Upper lobe of left lung (tissue), 6 donors: Measurements from ENCODE around the gene IL17RD. TPM values are rescaled to one million over a fixed set of nuclear protein-coding genes. Genes with fewer than 3 reads are reported as not detected.

Source experiments
- ATAC-seq, 2 donors: fragments of 200-7000 bp; cut with Tn5 transposase; one replicate each; pipeline ENCODE4 v1.9.1; 2022; ENCODE audit warnings: mild to moderate bottlenecking in 2 of 2, moderate library complexity in 2 of 2; ENCODE audit not compliant: low FRiP score in 2 of 2
- DNase-seq, 2 donors: peaks; one replicate each; pipeline ENCODE4 v3.0.0-alpha.2; 2019 to 2020
- H3K27ac ChIP-seq, 4 donors: fragments of 200-600 bp; sonication (generic); one replicate each; pipeline ENCODE4 v1.5.1; 2016 to 2019
- H3K27me3 ChIP-seq, 4 donors: fragments of 200-600 bp; sonication (generic); one replicate each; pipeline ENCODE4 v1.5.1; 2017 to 2019
- H3K36me3 ChIP-seq, 4 donors: fragments of 200-600 bp; sonication (generic); one replicate each; pipeline ENCODE4 v1.5.1; 2016 to 2019
- H3K4me1 ChIP-seq, 4 donors: fragments of 200-600 bp; sonication (generic); one replicate each; pipeline ENCODE4 v1.5.1; 2018 to 2019
- H3K4me3 ChIP-seq, 4 donors: fragments of 200-600 bp; sonication (generic); one replicate each; pipeline ENCODE4 v1.5.1; 2017 to 2019; ENCODE audit warnings: mild to moderate bottlenecking in 2 of 4, moderate library complexity in 1 of 4
- H3K9me3 ChIP-seq, 4 donors: fragments of 200-600 bp; sonication (generic); one replicate each; pipeline ENCODE4 v1.5.1; 2018 to 2019
- CTCF ChIP-seq, 6 experiments: fragments of 450-650 bp in 4 of 6; fragments of 200-600 bp in 2 of 6; sonication (generic) in 2 of 6; IDR thresholded peaks; one replicate each; pipeline ENCODE4 v1.5.1; 2016 to 2019; ENCODE audit warnings: antibody characterized with exemption in 6 of 6
- EP300 ChIP-seq, 4 donors: sonication (generic); formaldehyde crosslinking; IDR thresholded peaks; one replicate each; pipeline ENCODE4 v1.5.1; 2017; ENCODE audit warnings: antibody characterized with exemption in 4 of 4, control low read depth in 2 of 4
- POLR2A ChIP-seq, 4 donors: fragments of 450-650 bp; IDR thresholded peaks; one replicate each; pipeline ENCODE4 v1.5.1; 2016 to 2017; ENCODE audit warnings: antibody characterized with exemption in 4 of 4, mild to moderate bottlenecking in 2 of 4
- POLR2AphosphoS5 ChIP-seq, 2 donors: sonication (generic); formaldehyde crosslinking; IDR thresholded peaks; one replicate each; pipeline ENCODE4 v1.5.1; 2017; ENCODE audit warnings: antibody characterized with exemption in 2 of 2
- WGBS, 2 donors: methylation state at CpG; one replicate each; pipeline ENCODE4 v1.1.5; 2017 to 2018; 5-methylcytosine and 5-hydroxymethylcytosine counted together
- total RNA-seq, 6 donors: library from RNA; depleted of rRNA in 4 of 6; stranded (reverse); fragments of >200 nt in 4 of 6; gene quantifications; one replicate each; pipeline versions ENCODE4 v1.1.0 to v1.2.1, GENCODE V29; 2016 to 2021
- donor health status: DM: no; HTN: no; CAD: no; lungs with moderate emphysema.
- donor health status: DM: no; HTN: yes; CAD: no; lungs with severe emphysema.

IL17RD gene
- total RNA-seq, 6 donors from 2014 or later, result under 0.01 to 2.7 (median 0.49) TPM

GRCh38 chr3:57135964-57136719, 29.0 kb downstream of the IL17RD start:
- no peaks in the 10 kb centered on the region for H3K4me1 ChIP-seq
- WGBS, 2 donors, result 71 to 74% methylated on average over 5 of the region's 5 CpGs
- DNase-seq (no peak), ATAC-seq (no peak)
- H3K9me3 ChIP-seq, result no peaks in the 10 kb centered on the region
- no peak overlapping the region for H3K4me3 ChIP-seq
- no peak overlapping the region for H3K27ac ChIP-seq
- H3K27me3 ChIP-seq, result no peaks in the 10 kb centered on the region
- TF ChIP-seq CTCF (IDR thresholded peaks at IDR 0.05), result no peak
- no peak for TF ChIP-seq POLR2AphosphoS5 (IDR thresholded peaks at IDR 0.05)
- TF ChIP-seq EP300 (IDR thresholded peaks at IDR 0.05), result no peak
- no peak for TF ChIP-seq POLR2A (IDR thresholded peaks at IDR 0.05)
- H3K36me3 ChIP-seq, result no peaks in the 10 kb centered on the region

- Histone ChIP-seq H3K4me3 (no peak overlapping the region), H3K9me3 (no peaks in the 10 kb centered on the region), H3K36me3 (no peaks in the 10 kb centered on the region), H3K27ac (no peak overlapping the region), H3K27me3 (no peaks in the 10 kb centered on the region), H3K4me1 (no peaks in the 10 kb centered on the region)
- DNase-seq (no peak), ATAC-seq (no peak)
- TF ChIP-seq EP300 (IDR thresholded peaks at IDR 0.05) (no peak), POLR2AphosphoS5 (IDR thresholded peaks at IDR 0.05) (no peak), POLR2A (IDR thresholded peaks at IDR 0.05) (no peak), CTCF (IDR thresholded peaks at IDR 0.05) (no peak)
- 72 to 78% methylated on average over 4 of the region's 4 CpGs for WGBS, 2 donors
These were observed 32.0 kb downstream of the IL17RD start for GRCh38 chr3:57133157-57133556.

- Histone ChIP-seq H3K4me1 (no peaks in the 10 kb centered on the region), H3K9me3 (no peaks in the 10 kb centered on the region), H3K36me3 (no peaks in the 10 kb centered on the region), H3K27me3 (no peaks in the 10 kb centered on the region), H3K27ac (no peak overlapping the region), H3K4me3 (no peak overlapping the region)
- no peak for DNase-seq
- TF ChIP-seq CTCF (IDR thresholded peaks at IDR 0.05), result no peak
- TF ChIP-seq EP300 (IDR thresholded peaks at IDR 0.05), result no peak
- TF ChIP-seq POLR2A (IDR thresholded peaks at IDR 0.05), result no peak
- TF ChIP-seq POLR2AphosphoS5 (IDR thresholded peaks at IDR 0.05), result no peak
- WGBS, 2 donors, result 96 to 98% methylated on average over 2 of the region's 2 CpGs
- no peak for ATAC-seq
These were observed 32.5 kb downstream of the IL17RD start for GRCh38 chr3:57132674-57133073.

- no peak overlapping the region for H3K4me3 ChIP-seq
- no peak for DNase-seq
- no peak overlapping the region for H3K27ac ChIP-seq
- no peak for ATAC-seq
- WGBS, 2 donors, result 79 to 93% methylated on average over 4 of the region's 4 CpGs
- no peak for TF ChIP-seq POLR2AphosphoS5 (IDR thresholded peaks at IDR 0.05)
- TF ChIP-seq POLR2A (IDR thresholded peaks at IDR 0.05), result no peak
- no peak for TF ChIP-seq EP300 (IDR thresholded peaks at IDR 0.05)
- TF ChIP-seq CTCF (IDR thresholded peaks at IDR 0.05), result no peak
- no peaks in the 10 kb centered on the region for H3K36me3 ChIP-seq
- no peaks in the 10 kb centered on the region for H3K27me3 ChIP-seq
- no peaks in the 10 kb centered on the region for H3K9me3 ChIP-seq
- H3K4me1 ChIP-seq, result no peaks in the 10 kb centered on the region
These were observed 34.0 kb downstream of the IL17RD start for GRCh38 chr3:57131210-57131588.
